SK-N-SH treated with all-trans-retinoic acid at 6 μM for 48 hours (cell line): ENCODE results near the gene PMEPA1.

ENCODE experiments used
- ATAC-seq: fragments of 200-7000 bp; cut with Tn5 transposase; 3 replicates; pipeline ENCODE4 v1.9.1; 2020; ENCODE audit warnings: mild to moderate bottlenecking, moderate library complexity
- ARNTL ChIP-seq: fragments of 450-650 bp; formaldehyde crosslinking; IDR thresholded peaks from 2 replicates; pipeline ENCODE4 v1.5.0; 2020; ENCODE audit warnings: low read depth, mild to moderate bottlenecking, moderate library complexity, borderline replicate concordance
- BACH2 ChIP-seq: fragments of 250-450 bp; sonication (Bioruptor Pico); IDR thresholded peaks from 2 replicates; pipeline ENCODE4 v1.9.0; 2021; ENCODE audit warnings: mild to moderate bottlenecking, borderline replicate concordance
- CSDC2 ChIP-seq: fragments of 250-450 bp; sonication (Bioruptor Pico); IDR thresholded peaks from 2 replicates; pipeline ENCODE4 v1.5.0; 2020; ENCODE audit warnings: mild to moderate bottlenecking, moderate library complexity
- ESRRG ChIP-seq: fragments of 250-450 bp; sonication (Bioruptor Pico); IDR thresholded peaks from 2 replicates; pipeline ENCODE4 v1.6.1; 2021; ENCODE audit warnings: mild to moderate bottlenecking
- GLIS3 ChIP-seq: fragments of 250-450 bp; sonication (Bioruptor Pico); IDR thresholded peaks from 2 replicates; pipeline ENCODE4 v1.5.0; 2020; ENCODE audit warnings: mild to moderate bottlenecking, moderate library complexity
- ISL1 ChIP-seq: fragments of 250-450 bp; sonication (Bioruptor Pico); IDR thresholded peaks from 2 replicates; pipeline ENCODE4 v2.1.2; 2022; ENCODE audit warnings: mild to moderate bottlenecking, moderate library complexity
- PATZ1 ChIP-seq: fragments of 250-450 bp; sonication (Bioruptor Pico); IDR thresholded peaks from 2 replicates; pipeline ENCODE4 v1.8.0; 2020; ENCODE audit warnings: mild to moderate bottlenecking, moderate library complexity, borderline replicate concordance
- POU6F1 ChIP-seq: fragments of 250-450 bp; sonication (Bioruptor Pico); IDR thresholded peaks from 2 replicates; pipeline ENCODE4 v1.8.0; 2021; ENCODE audit warnings: low read depth, mild to moderate bottlenecking, moderate library complexity, borderline replicate concordance
- RARB ChIP-seq: fragments of 250-450 bp; sonication (Bioruptor Pico); IDR thresholded peaks from 2 replicates; pipeline ENCODE4 v1.8.0; 2021; ENCODE audit warnings: mild to moderate bottlenecking, moderate library complexity
- SNAI2 ChIP-seq: fragments of 250-450 bp; sonication (Bioruptor Pico); IDR thresholded peaks from 2 replicates; pipeline ENCODE4 v1.5.0; 2020; ENCODE audit warnings: mild to moderate bottlenecking, moderate library complexity
- TCF4 ChIP-seq: fragments of 250-450 bp; sonication (Bioruptor Pico); IDR thresholded peaks from 2 replicates; pipeline ENCODE4 v1.8.0; 2021; ENCODE audit warnings: mild to moderate bottlenecking, moderate library complexity, borderline replicate concordance
- TOX ChIP-seq: fragments of 250-450 bp; sonication (Bioruptor Pico); IDR thresholded peaks from 2 replicates; pipeline ENCODE4 v1.8.0; 2021; ENCODE audit warnings: mild to moderate bottlenecking, moderate library complexity, borderline replicate concordance
- TSHZ2 ChIP-seq: fragments of 250-450 bp; sonication (Bioruptor Pico); IDR thresholded peaks from 2 replicates; pipeline ENCODE4 v1.5.0; 2020; ENCODE audit warnings: mild to moderate bottlenecking, moderate library complexity
- ZFP3 ChIP-seq: fragments of 250-450 bp; sonication (Bioruptor Pico); IDR thresholded peaks from 2 replicates; pipeline ENCODE4 v1.5.0; 2020; ENCODE audit warnings: mild to moderate bottlenecking, moderate library complexity
- ZFP30 ChIP-seq: fragments of 450-650 bp; formaldehyde crosslinking; IDR thresholded peaks from 2 replicates; pipeline ENCODE4 v1.5.0; 2022; ENCODE audit warnings: mild to moderate bottlenecking, moderate library complexity
- ZNF565 ChIP-seq: fragments of 450-650 bp; formaldehyde crosslinking; conservative IDR thresholded peaks from 2 replicates; pipeline ENCODE4 v1.5.0; 2020; ENCODE audit warnings: low read depth, mild to moderate bottlenecking, moderate library complexity
- ZNF70 ChIP-seq: fragments of 450-650 bp; formaldehyde crosslinking; IDR thresholded peaks from 2 replicates; pipeline ENCODE4 v1.5.0; 2020; ENCODE audit warnings: mild to moderate bottlenecking, moderate library complexity
- TF ChIP-seq, protein P1 (sequence below): fragments of 250-450 bp; sonication (Bioruptor Pico); IDR thresholded peaks from 2 replicates; pipeline ENCODE4 v1.5.1; 2021; ENCODE audit warnings: mild to moderate bottlenecking, moderate library complexity
- TF ChIP-seq, protein P2 (sequence below): fragments of 250-450 bp; sonication (Bioruptor Pico); IDR thresholded peaks from 2 replicates; pipeline ENCODE4 v1.5.1; 2020; ENCODE audit warnings: low read depth, mild to moderate bottlenecking, moderate library complexity

The PMEPA1 gene

GRCh38 chr20:57625181-57625958 lies 84.4 kb downstream of the PMEPA1 start:
- TF ChIP-seq TCF4 (no peak), TSHZ2 (CRISPR knock-in tag) (no peak), TOX (CRISPR knock-in tag) (no peak), ISL1 (CRISPR knock-in tag) (no peak)
- no peak for ATAC-seq

- TF ChIP-seq ZFP3 = no peak
- TF ChIP-seq, protein P1, sequence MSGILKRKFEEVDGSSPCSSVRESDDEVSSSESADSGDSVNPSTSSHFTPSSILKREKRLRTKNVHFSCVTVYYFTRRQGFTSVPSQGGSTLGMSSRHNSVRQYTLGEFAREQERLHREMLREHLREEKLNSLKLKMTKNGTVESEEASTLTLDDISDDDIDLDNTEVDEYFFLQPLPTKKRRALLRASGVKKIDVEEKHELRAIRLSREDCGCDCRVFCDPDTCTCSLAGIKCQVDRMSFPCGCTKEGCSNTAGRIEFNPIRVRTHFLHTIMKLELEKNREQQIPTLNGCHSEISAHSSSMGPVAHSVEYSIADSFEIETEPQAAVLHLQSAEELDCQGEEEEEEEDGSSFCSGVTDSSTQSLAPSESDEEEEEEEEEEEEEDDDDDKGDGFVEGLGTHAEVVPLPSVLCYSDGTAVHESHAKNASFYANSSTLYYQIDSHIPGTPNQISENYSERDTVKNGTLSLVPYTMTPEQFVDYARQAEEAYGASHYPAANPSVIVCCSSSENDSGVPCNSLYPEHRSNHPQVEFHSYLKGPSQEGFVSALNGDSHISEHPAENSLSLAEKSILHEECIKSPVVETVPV = no peak
- no peak for TF ChIP-seq CSDC2
- TF ChIP-seq SNAI2 (CRISPR knock-in tag) = no peak
- no peak for TF ChIP-seq GLIS3
- no peak for TF ChIP-seq ZNF70 (CRISPR knock-in tag)
- no peak for TF ChIP-seq BACH2 (CRISPR knock-in tag)
- TF ChIP-seq ZFP30 = no peak
- TF ChIP-seq, protein P2, sequence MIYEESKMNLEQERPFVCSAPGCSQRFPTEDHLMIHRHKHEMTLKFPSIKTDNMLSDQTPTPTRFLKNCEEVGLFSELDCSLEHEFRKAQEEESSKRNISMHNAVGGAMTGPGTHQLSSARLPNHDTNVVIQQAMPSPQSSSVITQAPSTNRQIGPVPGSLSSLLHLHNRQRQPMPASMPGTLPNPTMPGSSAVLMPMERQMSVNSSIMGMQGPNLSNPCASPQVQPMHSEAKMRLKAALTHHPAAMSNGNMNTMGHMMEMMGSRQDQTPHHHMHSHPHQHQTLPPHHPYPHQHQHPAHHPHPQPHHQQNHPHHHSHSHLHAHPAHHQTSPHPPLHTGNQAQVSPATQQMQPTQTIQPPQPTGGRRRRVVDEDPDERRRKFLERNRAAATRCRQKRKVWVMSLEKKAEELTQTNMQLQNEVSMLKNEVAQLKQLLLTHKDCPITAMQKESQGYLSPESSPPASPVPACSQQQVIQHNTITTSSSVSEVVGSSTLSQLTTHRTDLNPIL (CRISPR knock-in tag) = no peak
- no peak for TF ChIP-seq ARNTL (CRISPR knock-in tag)
- no peak for TF ChIP-seq TOX (CRISPR knock-in tag)
- no peak for TF ChIP-seq POU6F1 (CRISPR knock-in tag)
- no peak for TF ChIP-seq TCF4
- ATAC-seq = no peak
Observed at GRCh38 chr20:57624124-57624523, 85.7 kb downstream of the PMEPA1 start.

- peak; percentile 91 for ATAC-seq
- TF ChIP-seq ZFP3 (no peak), RARB (CRISPR knock-in tag) (no peak), ESRRG (no peak), GLIS3 (no peak), SNAI2 (CRISPR knock-in tag) (no peak), ZFP30 (no peak), TCF4 (no peak), POU6F1 (CRISPR knock-in tag) (no peak), CSDC2 (no peak), ZNF565 (CRISPR knock-in tag) (no peak), TSHZ2 (CRISPR knock-in tag) (no peak), PATZ1 (CRISPR knock-in tag) (no peak)
- TF ChIP-seq, protein P1 = no peak
Observed at GRCh38 chr20:57622579-57623381, 87.0 kb downstream of the PMEPA1 start.
